Neutrophil (primary cell): ENCODE measurements around the gene RCBTB2.

Source experiments
- H3K27ac ChIP-seq: fragments of 200-600 bp; sonication (generic); 2 replicates; pipeline ENCODE4 v1.5.1; 2016; ENCODE audit warnings: mild to moderate bottlenecking, moderate library complexity
- H3K27me3 ChIP-seq: fragments of 200-600 bp; sonication (generic); 2 replicates; pipeline ENCODE4 v1.6.0; 2016; ENCODE audit warnings: mild to moderate bottlenecking
- H3K36me3 ChIP-seq: fragments of 200-600 bp; sonication (generic); 2 replicates; pipeline ENCODE4 v1.5.1; 2017
- H3K4me1 ChIP-seq, 2 experiments: fragments of 200-600 bp in 1 of 2; sonication (generic) in 1 of 2; 1 replicate in 1 of 2; 2 replicates in 1 of 2; pipeline versions ENCODE4 v1.5.1 to v1.6.1; 2013 to 2016; ENCODE audit warnings: low read depth in 1 of 2, low read length in 1 of 2, mild to moderate bottlenecking in 1 of 2, moderate library complexity in 1 of 2; ENCODE audit not compliant: control insufficient read depth in 1 of 2, insufficient read depth in 1 of 2
- H3K4me3 ChIP-seq, 2 experiments: fragments of 200-600 bp in 1 of 2; sonication (generic) in 1 of 2; 1 replicate in 1 of 2; 2 replicates in 1 of 2; pipeline ENCODE4 v1.5.1; 2013 to 2016; ENCODE audit warnings: low read depth in 1 of 2, low read length in 1 of 2, mild to moderate bottlenecking in 1 of 2, moderate library complexity in 1 of 2
- H3K9me3 ChIP-seq: fragments of 200-600 bp; sonication (generic); 2 replicates; pipeline ENCODE4 v1.5.1; 2016
- CTCF ChIP-seq: fragments of 200-600 bp; sonication (generic); IDR thresholded peaks from 2 replicates; pipeline ENCODE4 v1.5.1; 2016; ENCODE audit warnings: antibody characterized with exemption

RCBTB2 gene

GRCh38 chr13:48478391-48478790 lies 54.5 kb downstream of the RCBTB2 start:
- Histone ChIP-seq H3K27ac (no peak overlapping the region), H3K4me1 (no peaks in the 10 kb centered on the region), H3K4me3 (no peak overlapping the region), H3K36me3 (peaks cover 7% of the 10 kb centered on the region), H3K9me3 (no peaks in the 10 kb centered on the region), H3K27me3 (no peaks in the 10 kb centered on the region)
- TF ChIP-seq CTCF = no peak

DNA sequence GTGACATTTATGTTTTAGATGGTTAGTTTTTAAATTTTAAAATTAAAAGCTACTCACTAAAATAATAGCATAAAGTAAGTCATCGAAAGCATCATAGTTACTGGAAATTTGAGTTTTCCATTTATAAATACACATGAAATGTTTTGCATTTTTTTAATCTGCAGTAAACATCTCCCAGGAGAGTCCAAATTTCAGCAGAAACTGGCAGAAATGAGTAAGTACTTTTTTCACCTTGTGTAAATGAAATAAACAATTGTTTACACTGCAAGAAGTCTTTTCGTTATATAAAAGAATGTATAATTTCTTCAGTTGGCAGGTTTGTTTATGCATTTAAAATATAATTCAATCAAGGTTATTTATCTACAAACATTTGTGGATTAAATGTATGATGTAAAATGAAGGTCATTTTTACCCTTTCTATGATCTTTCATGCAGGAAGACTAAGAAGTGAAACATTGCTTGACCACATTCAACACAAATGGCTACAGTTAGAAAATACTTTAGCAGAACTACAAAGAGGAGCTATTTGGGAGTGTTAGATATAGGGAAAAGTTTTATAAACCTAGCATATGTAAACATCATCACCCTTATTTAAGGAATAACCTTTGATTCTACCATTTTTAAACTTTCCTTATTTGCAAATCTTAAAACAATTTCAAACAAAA lies 55.6 kb downstream of the RCBTB2 start:
- Histone ChIP-seq H3K36me3 (peaks cover 7% of the 10 kb centered on the region), H3K4me3 (no peak overlapping the region), H3K27ac (no peak overlapping the region), H3K4me1 (no peaks in the 10 kb centered on the region), H3K27me3 (no peaks in the 10 kb centered on the region), H3K9me3 (no peaks in the 10 kb centered on the region)
- no peak for TF ChIP-seq CTCF

- no peak for TF ChIP-seq CTCF
- peaks cover 7% of the 10 kb centered on the region for H3K36me3 ChIP-seq
Observed at GRCh38 chr13:48476686-48477085, 56.2 kb downstream of the RCBTB2 start.

GRCh38 chr13:48476215-48476614 lies 56.7 kb downstream of the RCBTB2 start:
- TF ChIP-seq CTCF = no peak
- no peaks in the 10 kb centered on the region for H3K9me3 ChIP-seq
- H3K4me1 ChIP-seq = no peaks in the 10 kb centered on the region
- no peaks in the 10 kb centered on the region for H3K27me3 ChIP-seq
- H3K36me3 ChIP-seq = peaks cover 7% of the 10 kb centered on the region
- H3K4me3 ChIP-seq = no peak overlapping the region
- H3K27ac ChIP-seq = no peak overlapping the region

More at GRCh38 chr13:48476686-48477085, 56.2 kb downstream of the RCBTB2 start:
- H3K4me1 ChIP-seq = no peaks in the 10 kb centered on the region
- H3K27ac ChIP-seq = no peak overlapping the region
- H3K9me3 ChIP-seq = no peaks in the 10 kb centered on the region
- H3K4me3 ChIP-seq = no peak overlapping the region
- H3K27me3 ChIP-seq = no peaks in the 10 kb centered on the region

- Histone ChIP-seq H3K27ac (no peak overlapping the region), H3K9me3 (no peaks in the 10 kb centered on the region), H3K36me3 (peaks cover 7% of the 10 kb centered on the region), H3K4me1 (no peaks in the 10 kb centered on the region), H3K4me3 (no peak overlapping the region), H3K27me3 (no peaks in the 10 kb centered on the region)
- no peak for TF ChIP-seq CTCF
Observed at GRCh38 chr13:48475230-48475629, 57.6 kb downstream of the RCBTB2 start.
